ENCODE measurements around the gene PDE4D.

- TF ChIP-seq CTCF (IDR thresholded peaks at IDR 0.05) (no peak), POLR2A (IDR thresholded peaks at IDR 0.05) (no peak)
These were observed 801.6 kb downstream of the PDE4D start for GRCh38 chr5:59091965-59092364.
